D721Med (cell line): ENCODE measurements around the gene AURKAIP1.

Source experiments
- DNase-seq: peaks from one replicate; pipeline ENCODE4 v3.0.0; 2011; ENCODE audit warnings: low spot score; ENCODE audit not compliant: insufficient read length
- FAIRE-seq: peaks from 2 replicates; lab custom pipeline; 2011; peaks lifted over from hg19 to GRCh38; lab: Jason Lieb, UNC
- CTCF ChIP-seq: IDR thresholded peaks from 2 replicates; pipeline ENCODE4 v1.5.1; 2012; ENCODE audit warnings: mild to moderate bottlenecking, control low read depth; ENCODE audit not compliant: insufficient read depth; ENCODE audit errors: missing control alignments

AURKAIP1 gene

DNA sequence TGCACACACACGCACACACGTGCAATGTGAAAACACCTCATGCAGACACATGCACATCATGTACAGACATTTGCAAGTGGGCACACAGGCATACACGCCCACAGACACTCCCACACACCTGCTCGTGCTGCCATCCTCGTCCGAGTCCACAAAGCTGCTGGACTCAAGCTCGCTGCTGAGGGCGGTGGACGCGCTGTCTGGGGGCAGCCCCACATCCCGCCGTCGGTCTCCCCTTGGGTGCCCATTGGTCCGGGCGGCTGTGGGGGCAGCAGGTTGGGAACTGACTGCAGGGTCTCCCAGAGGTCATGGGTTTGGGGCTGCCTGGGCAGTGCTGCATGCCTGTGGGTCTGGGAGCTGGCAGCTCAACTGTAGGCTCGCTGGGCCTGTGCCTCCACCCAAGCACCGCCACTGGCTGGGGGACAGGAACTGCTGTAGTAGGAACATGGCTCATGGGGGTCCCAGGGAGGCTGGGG is 33.4 kb downstream of the AURKAIP1 start:
- no peak for DNase-seq
- no peak for TF ChIP-seq CTCF
- no peak for FAIRE-seq

DNA sequence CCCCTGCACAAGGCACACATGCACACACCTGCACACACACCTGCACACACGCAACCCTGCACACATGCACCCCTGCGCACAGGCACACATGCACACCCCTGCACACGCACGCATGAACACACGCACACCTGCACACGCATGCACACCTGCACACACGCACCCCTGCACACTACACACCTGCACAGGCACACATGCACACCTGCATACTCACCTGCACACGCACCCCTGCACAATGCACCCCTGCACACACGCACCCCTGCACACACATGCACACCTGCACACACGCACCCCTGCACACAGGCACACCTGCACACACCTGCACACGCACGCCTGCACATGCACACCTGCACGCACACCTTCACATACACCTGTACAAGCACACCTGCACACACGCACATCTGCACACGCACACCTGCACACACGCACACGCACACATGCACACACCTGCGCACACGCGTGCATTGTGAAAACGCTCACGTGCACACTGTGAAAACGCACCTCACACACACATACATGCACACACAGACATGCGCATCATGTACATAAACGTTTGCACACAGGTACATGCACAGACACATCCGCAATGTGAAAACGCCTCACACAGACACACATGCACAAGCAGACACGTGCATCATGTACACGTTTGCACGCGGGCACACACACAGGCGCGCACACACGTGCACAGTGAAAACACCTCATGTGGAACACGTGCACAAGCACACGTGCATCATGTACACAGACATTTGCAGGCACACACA is 34.0 kb downstream of the AURKAIP1 start:
- no peak for FAIRE-seq
- no peak for DNase-seq

GRCh38 chr1:1340185-1340584 is 34.8 kb downstream of the AURKAIP1 start:
- no peak for DNase-seq
- TF ChIP-seq CTCF, result no peak
- FAIRE-seq, result no peak

More for the DNA sequence above, 34.0 kb downstream of the AURKAIP1 start:
- TF ChIP-seq CTCF, result no peak

- FAIRE-seq (no peak), DNase-seq (no peak)
- TF ChIP-seq CTCF, result no peak
Measured at GRCh38 chr1:1338278-1338677, 36.7 kb downstream of the AURKAIP1 start.

DNA sequence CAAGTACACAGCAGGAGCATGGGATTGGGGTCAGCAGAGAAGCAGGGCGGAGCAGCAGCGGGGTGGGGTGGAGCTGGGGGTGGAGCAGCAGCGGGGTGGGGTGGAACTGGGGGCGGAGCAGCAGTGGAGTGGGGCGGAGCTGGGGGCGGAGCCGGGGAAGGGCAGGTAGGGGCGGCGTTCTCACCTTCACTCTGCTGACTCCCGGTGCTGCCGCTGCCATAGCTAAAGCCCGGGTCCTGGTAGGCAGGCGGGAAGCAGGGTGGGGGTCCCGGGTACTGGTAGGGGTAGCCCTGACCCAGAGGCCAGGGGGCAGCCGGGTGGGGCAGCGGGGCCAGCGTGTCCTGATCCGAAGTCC is 37.2 kb downstream of the AURKAIP1 start:
- no peak for FAIRE-seq
- no peak for DNase-seq
- no peak for TF ChIP-seq CTCF

GRCh38 chr1:1336931-1337792 is 37.8 kb downstream of the AURKAIP1 start:
- no peak for FAIRE-seq
- DNase-seq, result no peak
- no peak for TF ChIP-seq CTCF

- TF ChIP-seq CTCF, result no peak
- no peak for FAIRE-seq
- DNase-seq, result no peak
Measured at GRCh38 chr1:1336446-1336845, 38.6 kb downstream of the AURKAIP1 start.
